ENCODE data around the gene CADPS. TPM values are rescaled to one million over a fixed set of nuclear protein-coding genes. Genes with fewer than 3 reads are reported as not detected.

Gene CADPS
- total RNA-seq, 4 donors from 2014 or later = 1.0 to 8.1 (median 2.0) TPM

DNA sequence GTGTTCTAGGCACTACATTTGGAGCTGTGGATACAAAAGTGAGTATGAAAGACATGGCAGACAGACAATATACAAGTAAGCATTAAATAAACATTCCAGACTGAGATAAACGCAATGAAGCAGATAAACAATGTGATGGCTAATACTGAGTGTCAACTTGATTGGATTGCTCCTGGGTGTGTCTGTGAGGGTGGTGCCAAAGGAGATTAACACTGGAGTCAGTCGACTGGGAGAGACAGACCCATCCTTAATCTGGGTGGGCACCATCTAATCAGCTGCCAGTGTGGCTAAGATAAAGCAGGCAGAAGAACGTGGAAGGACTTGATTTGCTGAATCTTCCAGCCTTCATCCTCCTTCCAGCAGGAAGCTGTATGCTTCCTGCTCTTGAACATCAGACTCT is 77.2 kb downstream of the CADPS start:
- DNase-seq (ENCODE audit: extremely low spot score) = no peak
- intact Hi-C loops (cut with DNase I) = no loop called here
- WGBS = 34% methylated on average over 3 of the region's 3 CpGs
- Histone ChIP-seq H3K9me3 (no peaks in the 10 kb centered on the region), H3K27me3 (peaks cover 0 to 3% (median 0%) of the 10 kb centered on the region in 4 donors), H3K27ac (replicated peaks in 1 of 4) (no peak overlapping the region), H3K36me3 (no peaks in the 10 kb centered on the region), H3K4me3 (no peak overlapping the region), H3K4me1 (no peaks in the 10 kb centered on the region)
- no peak for TF ChIP-seq EP300 (IDR thresholded peaks at IDR 0.05)

DNA sequence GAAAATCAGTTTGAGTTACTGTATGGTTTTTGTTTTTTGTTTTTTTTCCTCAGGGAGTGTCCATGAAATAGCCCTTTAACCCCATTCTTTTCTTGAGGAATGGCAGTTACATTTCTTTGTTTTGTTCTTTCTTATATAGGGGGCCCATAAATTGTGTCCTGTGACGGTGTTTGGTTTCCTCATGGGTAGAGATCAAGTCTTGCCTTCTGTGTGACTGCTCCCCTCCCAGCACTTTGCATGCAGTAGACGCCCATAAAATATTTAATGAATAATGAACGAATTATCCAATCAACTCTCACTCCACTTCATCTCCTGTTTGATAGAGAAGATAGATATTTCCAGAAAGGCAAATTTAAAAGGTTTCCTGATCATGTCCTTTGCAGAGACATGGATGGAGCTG is 78.1 kb downstream of the CADPS start:
- Histone ChIP-seq H3K4me1 (no peaks in the 10 kb centered on the region), H3K27me3 (peaks cover 0 to 3% (median 0%) of the 10 kb centered on the region in 4 donors), H3K27ac (replicated peaks in 1 of 4) (no peak overlapping the region), H3K36me3 (no peaks in the 10 kb centered on the region), H3K4me3 (no peak overlapping the region), H3K9me3 (no peaks in the 10 kb centered on the region)
- TF ChIP-seq EP300 (IDR thresholded peaks at IDR 0.05) = no peak
- intact Hi-C loops (cut with DNase I) = no loop called here
- DNase-seq (ENCODE audit: extremely low spot score) = no peak
- 52% methylated on average over 3 of the region's 3 CpGs for WGBS

DNA sequence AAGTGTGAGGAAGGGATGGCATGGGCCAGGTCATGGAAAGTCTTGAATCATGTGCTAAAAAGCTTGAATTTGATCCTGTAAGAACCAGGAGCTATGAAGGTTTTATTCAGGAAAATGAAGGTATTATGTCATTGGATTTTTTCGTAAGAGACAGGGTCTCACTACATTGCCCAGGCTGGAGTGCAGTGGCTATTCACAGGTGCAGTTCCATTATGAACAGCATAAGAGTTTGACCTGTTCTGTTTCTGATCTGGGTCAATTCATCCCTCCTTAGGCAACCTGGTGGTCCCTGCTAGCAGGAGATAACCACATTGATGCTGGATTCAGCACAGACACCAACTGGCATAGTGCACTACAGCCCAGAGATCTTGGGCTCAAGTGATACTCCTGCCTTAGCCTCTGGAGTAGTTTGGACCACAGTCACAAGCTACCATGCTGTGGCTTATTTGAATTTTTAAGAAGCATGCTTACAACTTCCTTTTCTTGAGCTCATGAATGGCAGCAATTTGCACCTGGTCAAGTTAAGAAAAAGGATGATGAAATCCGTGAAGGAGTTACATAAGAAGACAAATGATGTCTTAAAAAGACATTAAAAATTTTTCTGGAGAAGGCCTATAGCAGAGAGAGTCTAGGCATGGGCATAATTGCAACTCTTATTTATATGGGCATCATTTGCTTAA is 79.1 kb downstream of the CADPS start:
- Histone ChIP-seq H3K4me1 (no peaks in the 10 kb centered on the region), H3K4me3 (no peak overlapping the region), H3K27ac (replicated peaks in 1 of 4) (no peak overlapping the region), H3K27me3 (peaks cover 0 to 3% (median 0%) of the 10 kb centered on the region in 4 donors), H3K9me3 (no peaks in the 10 kb centered on the region), H3K36me3 (no peaks in the 10 kb centered on the region)
- WGBS = 78% methylated on average over 2 of the region's 2 CpGs
- intact Hi-C loops (cut with DNase I) = no loop called here
- TF ChIP-seq POLR2A (IDR thresholded peaks at IDR 0.05; ENCODE audit: low read depth) = no peak
- TF ChIP-seq, protein P1, sequence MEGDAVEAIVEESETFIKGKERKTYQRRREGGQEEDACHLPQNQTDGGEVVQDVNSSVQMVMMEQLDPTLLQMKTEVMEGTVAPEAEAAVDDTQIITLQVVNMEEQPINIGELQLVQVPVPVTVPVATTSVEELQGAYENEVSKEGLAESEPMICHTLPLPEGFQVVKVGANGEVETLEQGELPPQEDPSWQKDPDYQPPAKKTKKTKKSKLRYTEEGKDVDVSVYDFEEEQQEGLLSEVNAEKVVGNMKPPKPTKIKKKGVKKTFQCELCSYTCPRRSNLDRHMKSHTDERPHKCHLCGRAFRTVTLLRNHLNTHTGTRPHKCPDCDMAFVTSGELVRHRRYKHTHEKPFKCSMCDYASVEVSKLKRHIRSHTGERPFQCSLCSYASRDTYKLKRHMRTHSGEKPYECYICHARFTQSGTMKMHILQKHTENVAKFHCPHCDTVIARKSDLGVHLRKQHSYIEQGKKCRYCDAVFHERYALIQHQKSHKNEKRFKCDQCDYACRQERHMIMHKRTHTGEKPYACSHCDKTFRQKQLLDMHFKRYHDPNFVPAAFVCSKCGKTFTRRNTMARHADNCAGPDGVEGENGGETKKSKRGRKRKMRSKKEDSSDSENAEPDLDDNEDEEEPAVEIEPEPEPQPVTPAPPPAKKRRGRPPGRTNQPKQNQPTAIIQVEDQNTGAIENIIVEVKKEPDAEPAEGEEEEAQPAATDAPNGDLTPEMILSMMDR (IDR thresholded peaks at IDR 0.05) = no peak
- TF ChIP-seq EP300 (IDR thresholded peaks at IDR 0.05) = no peak
- TF ChIP-seq POLR2AphosphoS5 (IDR thresholded peaks at IDR 0.05) = no peak
- no peak for DNase-seq (ENCODE audit: extremely low spot score)

DNA sequence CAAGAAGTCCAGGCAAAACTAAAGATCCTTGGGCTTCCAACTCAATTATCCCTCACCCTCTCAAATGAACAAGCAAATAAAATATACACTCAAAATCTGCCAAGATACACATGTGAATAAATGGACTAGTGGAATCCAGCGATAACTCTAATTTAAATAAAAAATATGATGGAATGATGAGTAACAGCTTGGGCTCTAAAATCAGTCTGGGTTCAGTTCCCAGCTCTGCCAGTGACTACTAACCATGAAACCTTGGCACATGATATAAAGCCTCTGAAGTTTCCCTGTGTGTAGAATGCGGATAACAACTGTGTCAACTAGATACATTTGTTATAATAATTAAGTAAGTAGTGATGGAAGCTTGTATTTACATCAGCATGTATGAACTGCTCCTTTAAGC is 81.3 kb downstream of the CADPS start:
- 86% methylated on average over 2 of the region's 2 CpGs for WGBS
- no peak for TF ChIP-seq POLR2A (IDR thresholded peaks at IDR 0.05; ENCODE audit: low read depth)
- TF ChIP-seq, protein P1 (IDR thresholded peaks at IDR 0.05) = no peak
- TF ChIP-seq POLR2AphosphoS5 (IDR thresholded peaks at IDR 0.05) = no peak
- TF ChIP-seq EP300 (IDR thresholded peaks at IDR 0.05) = no peak

DNA sequence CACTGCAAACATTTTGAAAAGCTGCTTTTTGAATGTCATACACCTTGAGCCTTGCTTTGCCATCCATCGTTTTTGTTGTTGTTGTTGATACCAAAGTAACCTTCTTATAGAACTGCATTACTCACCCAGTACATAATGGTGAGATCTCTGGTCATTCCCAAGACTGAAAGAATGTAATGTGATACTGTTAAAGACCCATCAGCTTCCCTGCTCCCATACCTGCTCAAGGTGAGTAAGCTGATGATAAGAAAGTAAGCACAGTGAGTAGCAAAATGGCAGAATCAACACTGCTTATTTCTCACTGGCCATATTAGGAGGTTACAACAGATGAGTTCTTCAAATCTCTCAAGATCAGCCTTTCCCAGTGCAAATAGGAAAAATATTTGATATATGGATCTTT is 89.8 kb downstream of the CADPS start:
- 74% methylated on average over 1 of the region's 1 CpG for WGBS
- Histone ChIP-seq H3K27me3 (no peaks in the 10 kb centered on the region), H3K4me3 (no peak overlapping the region), H3K36me3 (no peaks in the 10 kb centered on the region), H3K9me3 (no peaks in the 10 kb centered on the region), H3K27ac (replicated peaks in 1 of 4) (no peak overlapping the region), H3K4me1 (no peaks in the 10 kb centered on the region)
- DNase-seq (ENCODE audit: extremely low spot score) = peak; percentile 31
- intact Hi-C loops (cut with DNase I) = no loop called here
- TF ChIP-seq, protein P1 (IDR thresholded peaks at IDR 0.05) = no peak
- TF ChIP-seq EP300 (IDR thresholded peaks at IDR 0.05) = no peak
- no peak for TF ChIP-seq POLR2A (IDR thresholded peaks at IDR 0.05; ENCODE audit: low read depth)
- no peak for TF ChIP-seq POLR2AphosphoS5 (IDR thresholded peaks at IDR 0.05)

More for the DNA sequence above, 81.3 kb downstream of the CADPS start:
- peaks cover 0 to 2% (median 0%) of the 10 kb centered on the region in 4 donors for H3K27me3 ChIP-seq
- no peaks in the 10 kb centered on the region for H3K36me3 ChIP-seq
- intact Hi-C loops (cut with DNase I) = no loop called here
- no peak overlapping the region for H3K27ac ChIP-seq (replicated peaks in 1 of 4)
- no peaks in the 10 kb centered on the region for H3K4me1 ChIP-seq
- no peak for DNase-seq (ENCODE audit: extremely low spot score)
- H3K4me3 ChIP-seq = no peak overlapping the region
- H3K9me3 ChIP-seq = no peaks in the 10 kb centered on the region

DNA sequence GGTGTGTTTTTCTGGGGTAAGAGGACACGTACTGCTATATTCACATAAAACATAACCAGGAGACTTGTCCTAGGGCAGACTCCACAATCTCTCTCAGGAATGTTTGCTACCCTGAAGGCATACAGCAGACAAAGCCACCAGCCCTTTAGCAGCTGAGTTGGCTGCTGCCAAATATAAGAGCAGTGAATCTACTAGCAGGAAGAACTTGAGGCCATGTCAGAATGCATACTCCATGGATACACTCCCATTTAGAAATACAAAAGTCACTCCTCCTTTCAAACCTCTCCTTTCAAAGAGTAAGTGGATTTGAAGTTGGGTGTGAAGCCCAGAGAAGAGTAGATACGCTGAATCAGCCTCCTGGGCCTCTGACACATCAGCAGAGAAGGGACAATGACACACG is 94.1 kb downstream of the CADPS start:
- TF ChIP-seq EP300 (IDR thresholded peaks at IDR 0.05) = no peak
- TF ChIP-seq, protein P1 (IDR thresholded peaks at IDR 0.05) = no peak
- TF ChIP-seq POLR2A (IDR thresholded peaks at IDR 0.05; ENCODE audit: low read depth) = no peak
- TF ChIP-seq POLR2AphosphoS5 (IDR thresholded peaks at IDR 0.05) = no peak
- H3K36me3 ChIP-seq = no peaks in the 10 kb centered on the region
- no peak overlapping the region for H3K4me3 ChIP-seq
- intact Hi-C loops (cut with DNase I) = no loop called here
- no peak overlapping the region for H3K27ac ChIP-seq (replicated peaks in 1 of 4)
- H3K9me3 ChIP-seq = no peaks in the 10 kb centered on the region
- H3K4me1 ChIP-seq = no peaks in the 10 kb centered on the region
- 72% methylated on average over 3 of the region's 3 CpGs for WGBS
- peak; percentile 74 for DNase-seq (ENCODE audit: extremely low spot score)
- H3K27me3 ChIP-seq = no peaks in the 10 kb centered on the region
